ENCODE results near the gene LYVE1. TPM values are rescaled to one million over a fixed set of nuclear protein-coding genes. Genes with fewer than 3 reads are reported as not detected.
A peak's percentile ranks its signal among the peaks of the same experiment; 100 is the strongest.

LYVE1 gene
- total RNA-seq, 1 donor from 2014 or later, result 49.6 TPM

- H3K27me3 ChIP-seq (ENCODE audit: control insufficient read depth in 3 of 3, insufficient read depth in 3 of 3, low read length in 3 of 3), result no peaks in the 10 kb centered on the region
- peak overlapping the region; percentile 55 for H3K27ac ChIP-seq (ENCODE audit: low read depth, low read length)
- no peak overlapping the region for H3K9ac ChIP-seq (ENCODE audit: low read depth in 1 of 3, low read length in 3 of 3)
- no peak overlapping the region for H3K4me3 ChIP-seq (ENCODE audit: low read length in 3 of 3)
- peaks cover 4 to 15% (median 12%) of the 10 kb centered on the region in 3 donors for H3K4me1 ChIP-seq (ENCODE audit: control insufficient read depth in 3 of 3, insufficient read depth in 3 of 3, low read length in 3 of 3)
- H3K36me3 ChIP-seq (ENCODE audit: control insufficient read depth in 3 of 3, insufficient read depth in 3 of 3, low read length in 3 of 3), result peaks cover 0 to 6% (median 0%) of the 10 kb centered on the region in 3 donors
- no peaks in the 10 kb centered on the region for H3K9me3 ChIP-seq (ENCODE audit: control insufficient read depth in 3 of 3, low read length in 3 of 3)
Measured at GRCh38 chr11:10580623-10581022, 12.2 kb upstream of the LYVE1 start.

GRCh38 chr11:10579700-10580099, 11.2 kb upstream of the LYVE1 start:
- Histone ChIP-seq H3K36me3 (ENCODE audit: control insufficient read depth in 3 of 3, insufficient read depth in 3 of 3, low read length in 3 of 3) (peaks cover 0 to 6% (median 0%) of the 10 kb centered on the region in 3 donors), H3K27ac (ENCODE audit: low read depth, low read length) (no peak overlapping the region), H3K9me3 (ENCODE audit: control insufficient read depth in 3 of 3, low read length in 3 of 3) (no peaks in the 10 kb centered on the region), H3K27me3 (ENCODE audit: control insufficient read depth in 3 of 3, insufficient read depth in 3 of 3, low read length in 3 of 3) (no peaks in the 10 kb centered on the region), H3K4me1 (ENCODE audit: control insufficient read depth in 3 of 3, insufficient read depth in 3 of 3, low read length in 3 of 3) (peaks cover 4 to 15% (median 12%) of the 10 kb centered on the region in 3 donors), H3K4me3 (ENCODE audit: low read length in 3 of 3) (no peak overlapping the region), H3K9ac (ENCODE audit: low read depth in 1 of 3, low read length in 3 of 3) (no peak overlapping the region)

GRCh38 chr11:10576035-10576398, 7.6 kb upstream of the LYVE1 start:
- no peak overlapping the region for H3K9ac ChIP-seq (ENCODE audit: low read depth in 1 of 3, low read length in 3 of 3)
- no peak overlapping the region for H3K4me3 ChIP-seq (ENCODE audit: low read length in 3 of 3)
- H3K9me3 ChIP-seq (ENCODE audit: control insufficient read depth in 3 of 3, low read length in 3 of 3), result no peaks in the 10 kb centered on the region
- H3K27ac ChIP-seq (ENCODE audit: low read depth, low read length), result no peak overlapping the region
- H3K36me3 ChIP-seq (ENCODE audit: control insufficient read depth in 3 of 3, insufficient read depth in 3 of 3, low read length in 3 of 3), result peaks cover 0 to 6% (median 0%) of the 10 kb centered on the region in 3 donors
- peaks cover 3 to 21% (median 20%) of the 10 kb centered on the region in 3 donors for H3K4me1 ChIP-seq (ENCODE audit: control insufficient read depth in 3 of 3, insufficient read depth in 3 of 3, low read length in 3 of 3)
- H3K27me3 ChIP-seq (ENCODE audit: control insufficient read depth in 3 of 3, insufficient read depth in 3 of 3, low read length in 3 of 3), result no peaks in the 10 kb centered on the region

- H3K4me3 ChIP-seq (ENCODE audit: low read length in 3 of 3), result no peak overlapping the region
- H3K9me3 ChIP-seq (ENCODE audit: control insufficient read depth in 3 of 3, low read length in 3 of 3), result no peaks in the 10 kb centered on the region
- peaks cover 2 to 20% (median 19%) of the 10 kb centered on the region in 3 donors for H3K4me1 ChIP-seq (ENCODE audit: control insufficient read depth in 3 of 3, insufficient read depth in 3 of 3, low read length in 3 of 3)
- no peak overlapping the region for H3K27ac ChIP-seq (ENCODE audit: low read depth, low read length)
- peaks cover 0 to 6% (median 0%) of the 10 kb centered on the region in 3 donors for H3K36me3 ChIP-seq (ENCODE audit: control insufficient read depth in 3 of 3, insufficient read depth in 3 of 3, low read length in 3 of 3)
- H3K27me3 ChIP-seq (ENCODE audit: control insufficient read depth in 3 of 3, insufficient read depth in 3 of 3, low read length in 3 of 3), result no peaks in the 10 kb centered on the region
- H3K9ac ChIP-seq (ENCODE audit: low read depth in 1 of 3, low read length in 3 of 3), result no peak overlapping the region
Measured at GRCh38 chr11:10575346-10576034, 7.0 kb upstream of the LYVE1 start.

GRCh38 chr11:10573556-10573955, 5.1 kb upstream of the LYVE1 start:
- Histone ChIP-seq H3K27me3 (ENCODE audit: control insufficient read depth in 3 of 3, insufficient read depth in 3 of 3, low read length in 3 of 3) (no peaks in the 10 kb centered on the region), H3K9ac (ENCODE audit: low read depth in 1 of 3, low read length in 3 of 3) (no peak overlapping the region), H3K36me3 (ENCODE audit: control insufficient read depth in 3 of 3, insufficient read depth in 3 of 3, low read length in 3 of 3) (no peaks in the 10 kb centered on the region), H3K9me3 (ENCODE audit: control insufficient read depth in 3 of 3, low read length in 3 of 3) (no peaks in the 10 kb centered on the region), H3K4me3 (ENCODE audit: low read length in 3 of 3) (no peak overlapping the region), H3K27ac (ENCODE audit: low read depth, low read length) (no peak overlapping the region), H3K4me1 (ENCODE audit: control insufficient read depth in 3 of 3, insufficient read depth in 3 of 3, low read length in 3 of 3) (peaks cover 4 to 19% (median 16%) of the 10 kb centered on the region in 3 donors)

GRCh38 chr11:10573028-10573427, 4.6 kb upstream of the LYVE1 start:
- H3K27me3 ChIP-seq (ENCODE audit: control insufficient read depth in 3 of 3, insufficient read depth in 3 of 3, low read length in 3 of 3), result no peaks in the 10 kb centered on the region
- no peaks in the 10 kb centered on the region for H3K9me3 ChIP-seq (ENCODE audit: control insufficient read depth in 3 of 3, low read length in 3 of 3)
- no peaks in the 10 kb centered on the region for H3K36me3 ChIP-seq (ENCODE audit: control insufficient read depth in 3 of 3, insufficient read depth in 3 of 3, low read length in 3 of 3)
- H3K4me3 ChIP-seq (ENCODE audit: low read length in 3 of 3), result no peak overlapping the region
- peaks cover 4 to 19% (median 18%) of the 10 kb centered on the region in 3 donors for H3K4me1 ChIP-seq (ENCODE audit: control insufficient read depth in 3 of 3, insufficient read depth in 3 of 3, low read length in 3 of 3)
- no peak overlapping the region for H3K9ac ChIP-seq (ENCODE audit: low read depth in 1 of 3, low read length in 3 of 3)
- peak overlapping the region; percentile 11 for H3K27ac ChIP-seq (ENCODE audit: low read depth, low read length)

GRCh38 chr11:10572533-10572932, 4.1 kb upstream of the LYVE1 start:
- Histone ChIP-seq H3K36me3 (ENCODE audit: control insufficient read depth in 3 of 3, insufficient read depth in 3 of 3, low read length in 3 of 3) (no peaks in the 10 kb centered on the region), H3K9me3 (ENCODE audit: control insufficient read depth in 3 of 3, low read length in 3 of 3) (no peaks in the 10 kb centered on the region), H3K4me3 (ENCODE audit: low read length in 3 of 3) (peak overlapping the region in 1 of 3 donors; percentile 31), H3K27me3 (ENCODE audit: control insufficient read depth in 3 of 3, insufficient read depth in 3 of 3, low read length in 3 of 3) (no peaks in the 10 kb centered on the region), H3K9ac (ENCODE audit: low read depth in 1 of 3, low read length in 3 of 3) (no peak overlapping the region), H3K27ac (ENCODE audit: low read depth, low read length) (peak overlapping the region; percentile 11), H3K4me1 (ENCODE audit: control insufficient read depth in 3 of 3, insufficient read depth in 3 of 3, low read length in 3 of 3) (peaks cover 4 to 19% (median 18%) of the 10 kb centered on the region in 3 donors)

- Histone ChIP-seq H3K27me3 (ENCODE audit: control insufficient read depth in 3 of 3, insufficient read depth in 3 of 3, low read length in 3 of 3) (no peaks in the 10 kb centered on the region), H3K27ac (ENCODE audit: low read depth, low read length) (no peak overlapping the region), H3K36me3 (ENCODE audit: control insufficient read depth in 3 of 3, insufficient read depth in 3 of 3, low read length in 3 of 3) (no peaks in the 10 kb centered on the region), H3K9ac (ENCODE audit: low read depth in 1 of 3, low read length in 3 of 3) (no peak overlapping the region), H3K4me1 (ENCODE audit: control insufficient read depth in 3 of 3, insufficient read depth in 3 of 3, low read length in 3 of 3) (peaks cover 2 to 6% (median 3%) of the 10 kb centered on the region in 3 donors), H3K9me3 (ENCODE audit: control insufficient read depth in 3 of 3, low read length in 3 of 3) (no peaks in the 10 kb centered on the region), H3K4me3 (ENCODE audit: low read length in 3 of 3) (peak overlapping the region in 1 of 3 donors; percentile 26)
Measured at GRCh38 chr11:10567446-10567845, 1.0 kb downstream of the LYVE1 start.

GRCh38 chr11:10566257-10566957, 2.1 kb downstream of the LYVE1 start:
- H3K4me1 ChIP-seq (ENCODE audit: control insufficient read depth in 3 of 3, insufficient read depth in 3 of 3, low read length in 3 of 3), result peaks cover 0 to 2% (median 2%) of the 10 kb centered on the region in 3 donors
- no peaks in the 10 kb centered on the region for H3K27me3 ChIP-seq (ENCODE audit: control insufficient read depth in 3 of 3, insufficient read depth in 3 of 3, low read length in 3 of 3)
- peak overlapping the region in 1 of 3 donors; percentile 52 for H3K4me3 ChIP-seq (ENCODE audit: low read length in 3 of 3)
- H3K27ac ChIP-seq (ENCODE audit: low read depth, low read length), result peak overlapping the region; percentile 3
- H3K9me3 ChIP-seq (ENCODE audit: control insufficient read depth in 3 of 3, low read length in 3 of 3), result no peaks in the 10 kb centered on the region
- H3K36me3 ChIP-seq (ENCODE audit: control insufficient read depth in 3 of 3, insufficient read depth in 3 of 3, low read length in 3 of 3), result no peaks in the 10 kb centered on the region
- H3K9ac ChIP-seq (ENCODE audit: low read depth in 1 of 3, low read length in 3 of 3), result no peak overlapping the region

GRCh38 chr11:10565493-10565892, 3.0 kb downstream of the LYVE1 start:
- no peak overlapping the region for H3K9ac ChIP-seq (ENCODE audit: low read depth in 1 of 3, low read length in 3 of 3)
- no peak overlapping the region for H3K27ac ChIP-seq (ENCODE audit: low read depth, low read length)
- peaks cover 2 to 5% (median 2%) of the 10 kb centered on the region in 3 donors for H3K4me1 ChIP-seq (ENCODE audit: control insufficient read depth in 3 of 3, insufficient read depth in 3 of 3, low read length in 3 of 3)
- H3K27me3 ChIP-seq (ENCODE audit: control insufficient read depth in 3 of 3, insufficient read depth in 3 of 3, low read length in 3 of 3), result no peaks in the 10 kb centered on the region
- H3K4me3 ChIP-seq (ENCODE audit: low read length in 3 of 3), result no peak overlapping the region
- no peaks in the 10 kb centered on the region for H3K9me3 ChIP-seq (ENCODE audit: control insufficient read depth in 3 of 3, low read length in 3 of 3)
- H3K36me3 ChIP-seq (ENCODE audit: control insufficient read depth in 3 of 3, insufficient read depth in 3 of 3, low read length in 3 of 3), result no peaks in the 10 kb centered on the region

Measured in skeletal muscle tissue (tissue), 4 donors.